Body of pancreas (tissue), 4 donors: Measurements from ENCODE around the gene GTF2F1. TPM values are rescaled to one million over a fixed set of nuclear protein-coding genes. Genes with fewer than 3 reads are reported as not detected.
"Not testable (repeated sequence)": the region's sequence is repeated elsewhere in the genome, so short reads cannot be mapped to it uniquely, and the experiment has no call there.

Source experiments
- ATAC-seq: fragments of 150-250 bp; one replicate; pipeline ENCODE4 v1.9.1; 2016
- DNase-seq, 4 donors: peaks; one replicate each; pipeline ENCODE4 v3.0.0-alpha.2; 2019
- H3K27ac ChIP-seq, 4 donors: fragments of 200-600 bp; sonication (generic); 1 replicate in 3 of 4; 2 replicates in 1 of 4; pipeline versions ENCODE4 v1.5.1 to v1.6.1; 2016 to 2019; ENCODE audit warnings: mild to moderate bottlenecking in 1 of 4, mixed read lengths in 1 of 4, moderate library complexity in 1 of 4
- H3K27me3 ChIP-seq, 2 donors: fragments of 200-600 bp; sonication (generic); one replicate each; pipeline ENCODE4 v1.6.0; 2016; ENCODE audit warnings: mild to moderate bottlenecking in 1 of 2
- H3K36me3 ChIP-seq, 2 donors: fragments of 200-600 bp; sonication (generic); replicated peaks in 1 of 2; 2 replicates each; pipeline ENCODE4 v1.5.1; 2016; ENCODE audit warnings: low read depth in 2 of 2; ENCODE audit not compliant: insufficient read depth in 1 of 2
- H3K4me1 ChIP-seq: fragments of 200-600 bp; sonication (generic); one replicate; pipeline ENCODE4 v1.6.0; 2016
- H3K4me3 ChIP-seq, 2 donors: fragments of 200-600 bp; sonication (generic); 1 replicate in 1 of 2; 2 replicates in 1 of 2; pipeline ENCODE4 v1.5.1; 2016 to 2019
- H3K9me3 ChIP-seq, 3 donors: fragments of 200-600 bp; sonication (generic); 1 replicate in 2 of 3; 2 replicates in 1 of 3; pipeline ENCODE4 v1.5.1; 2016
- CTCF ChIP-seq, 7 experiments: fragments of 450-650 bp in 4 of 7; fragments of 200-600 bp in 3 of 7; sonication (generic) in 3 of 7; IDR thresholded peaks; one replicate each; pipeline ENCODE4 v1.5.1; 2016 to 2019; ENCODE audit warnings: antibody characterized with exemption in 7 of 7
- POLR2A ChIP-seq, 3 donors: fragments of 450-650 bp; IDR thresholded peaks; one replicate each; pipeline ENCODE4 v1.6.1; 2016; ENCODE audit warnings: antibody characterized with exemption in 3 of 3, mild to moderate bottlenecking in 2 of 3
- WGBS, 2 donors: methylation state at CpG; one replicate each; pipeline ENCODE4 v1.1.5; 2017; 5-methylcytosine and 5-hydroxymethylcytosine counted together
- intact Hi-C: fragments of 100-400 bp; cut with DNase I; formaldehyde crosslinking; loops from one replicate; pipeline ENCODE4 v1.15.1; 2023
- total RNA-seq, 2 donors: library from RNA; depleted of rRNA; stranded (reverse); fragments of >200 nt; gene quantifications; one replicate each; pipeline ENCODE4 v1.1.0, GENCODE V29; 2016

The GTF2F1 gene
- total RNA-seq, 2 donors from 2014 or later: 37.4 to 51.1 TPM

GRCh38 chr19:6402837-6403608, 10.1 kb upstream of the GTF2F1 start:
- no peaks in the 10 kb centered on the region for H3K36me3 ChIP-seq
- H3K4me1 ChIP-seq: no peaks in the 10 kb centered on the region
- TF ChIP-seq CTCF (IDR thresholded peaks at IDR 0.05): no peak
- no peak for TF ChIP-seq POLR2A (IDR thresholded peaks at IDR 0.05)
- H3K9me3 ChIP-seq: no peaks in the 10 kb centered on the region
- no peaks in the 10 kb centered on the region for H3K27me3 ChIP-seq
- intact Hi-C loops: no loop called here
- 55 to 65% methylated on average over 18 to 22 of the region's 22 CpGs for WGBS, 2 donors
- DNase-seq (peak in 2 of 4 donors; percentile 39 to 50), ATAC-seq (no peak)
- H3K27ac ChIP-seq: no peak overlapping the region
- no peak overlapping the region for H3K4me3 ChIP-seq

GRCh38 chr19:6402058-6402457, 9.1 kb upstream of the GTF2F1 start:
- Histone ChIP-seq H3K4me3 (no peak overlapping the region), H3K27me3 (no peaks in the 10 kb centered on the region), H3K9me3 (no peaks in the 10 kb centered on the region), H3K4me1 (no peaks in the 10 kb centered on the region), H3K36me3 (no peaks in the 10 kb centered on the region), H3K27ac (no peak overlapping the region)
- 87% methylated on average over 10 of the region's 10 CpGs for WGBS, 2 donors
- ATAC-seq: no peak
- no peak for TF ChIP-seq POLR2A (IDR thresholded peaks at IDR 0.05)
- no peak for TF ChIP-seq CTCF (IDR thresholded peaks at IDR 0.05)
- intact Hi-C loops: no loop called here
- no peak for DNase-seq

GRCh38 chr19:6400062-6400944, 7.3 kb upstream of the GTF2F1 start:
- H3K27ac ChIP-seq, H3K4me3 ChIP-seq, H3K36me3 ChIP-seq, intact Hi-C loops, DNase-seq, ATAC-seq, H3K27me3 ChIP-seq, H3K4me1 ChIP-seq, H3K9me3 ChIP-seq: not testable (repeated sequence)
- 80 to 91% methylated on average over 18 to 22 of the region's 23 CpGs for WGBS, 2 donors

GRCh38 chr19:6396305-6396704, 3.3 kb upstream of the GTF2F1 start:
- H3K27ac ChIP-seq: no peak overlapping the region
- no peak for DNase-seq
- peaks cover 17% of the 10 kb centered on the region for H3K4me1 ChIP-seq
- H3K27me3 ChIP-seq: no peaks in the 10 kb centered on the region
- no peak for ATAC-seq
- intact Hi-C loops: no loop called here
- H3K9me3 ChIP-seq: no peaks in the 10 kb centered on the region
- 88 to 94% methylated on average over 9 to 12 of the region's 12 CpGs for WGBS, 2 donors
- H3K36me3 ChIP-seq: no peaks in the 10 kb centered on the region
- H3K4me3 ChIP-seq: no peak overlapping the region
- TF ChIP-seq POLR2A (IDR thresholded peaks at IDR 0.05) (no peak), CTCF (IDR thresholded peaks at IDR 0.05) (no peak)

GRCh38 chr19:6394831-6395230, 1.9 kb upstream of the GTF2F1 start:
- Histone ChIP-seq H3K4me1 (peaks cover 21% of the 10 kb centered on the region), H3K9me3 (no peaks in the 10 kb centered on the region), H3K36me3 (peaks cover 0 to 2% of the 10 kb centered on the region in 2 donors), H3K27ac (no peak overlapping the region), H3K4me3 (no peak overlapping the region), H3K27me3 (no peaks in the 10 kb centered on the region)
- WGBS, 2 donors: 85 to 97% methylated on average over 3 of the region's 3 CpGs
- intact Hi-C loops: no loop called here
- TF ChIP-seq CTCF (IDR thresholded peaks at IDR 0.05) (no peak), POLR2A (IDR thresholded peaks at IDR 0.05) (no peak)
- ATAC-seq (no peak), DNase-seq (no peak)
